Measurements from ENCODE around the gene IFNA1. TPM values are rescaled to one million over a fixed set of nuclear protein-coding genes. Genes with fewer than 3 reads are reported as not detected.

Gene IFNA1
- total RNA-seq, 1 experiment from 2014 or later: not detected

- Histone ChIP-seq H3K27me3 (no peaks in the 10 kb centered on the region), H3K36me3 (no peaks in the 10 kb centered on the region), H3K9me3 (replicated peaks) (no peaks in the 10 kb centered on the region), H3K4me3 (no peak overlapping the region), H3K27ac (no peak overlapping the region), H3K4me1 (no peaks in the 10 kb centered on the region)
- no peak for DNase-seq
Observed at GRCh38 chr9:21470126-21470525, 29.9 kb downstream of the IFNA1 start.

GRCh38 chr9:21473236-21473635 is 33.0 kb downstream of the IFNA1 start:
- H3K36me3 ChIP-seq: no peaks in the 10 kb centered on the region
- H3K27ac ChIP-seq: no peak overlapping the region
- H3K9me3 ChIP-seq (replicated peaks): no peaks in the 10 kb centered on the region
- H3K4me1 ChIP-seq: no peaks in the 10 kb centered on the region
- no peak for DNase-seq
- no peak overlapping the region for H3K4me3 ChIP-seq
- H3K27me3 ChIP-seq: no peaks in the 10 kb centered on the region

- H3K36me3 ChIP-seq: no peaks in the 10 kb centered on the region
- H3K4me1 ChIP-seq: no peaks in the 10 kb centered on the region
- H3K27ac ChIP-seq: no peak overlapping the region
- no peaks in the 10 kb centered on the region for H3K27me3 ChIP-seq
- no peak overlapping the region for H3K4me3 ChIP-seq
- no peaks in the 10 kb centered on the region for H3K9me3 ChIP-seq (replicated peaks)
- DNase-seq: no peak
Observed at GRCh38 chr9:21477466-21477865, 37.2 kb downstream of the IFNA1 start.

GRCh38 chr9:21479152-21479702 is 39.0 kb downstream of the IFNA1 start:
- Histone ChIP-seq H3K36me3 (no peaks in the 10 kb centered on the region), H3K27me3 (no peaks in the 10 kb centered on the region), H3K27ac (no peak overlapping the region), H3K4me1 (no peaks in the 10 kb centered on the region), H3K9me3 (replicated peaks) (no peaks in the 10 kb centered on the region), H3K4me3 (no peak overlapping the region)
- no peak for DNase-seq

GRCh38 chr9:21481470-21482056 is 41.3 kb downstream of the IFNA1 start:
- Histone ChIP-seq H3K4me1 (no peaks in the 10 kb centered on the region), H3K4me3 (no peak overlapping the region), H3K27ac (no peak overlapping the region), H3K27me3 (no peaks in the 10 kb centered on the region), H3K9me3 (replicated peaks) (no peaks in the 10 kb centered on the region), H3K36me3 (no peaks in the 10 kb centered on the region)
- no peak for DNase-seq

GRCh38 chr9:21482213-21482612 is 42.0 kb downstream of the IFNA1 start, which contains the start of gene IFNE:
IFNE (minus strand) TSS chr9:21482313; CDS start chr9:21481694, 619 bp downstream.
- no peaks in the 10 kb centered on the region for H3K36me3 ChIP-seq
- H3K4me3 ChIP-seq: no peak within 1 kb of the TSS
- no peaks in the 10 kb centered on the region for H3K9me3 ChIP-seq (replicated peaks)
- H3K27ac ChIP-seq: no peak within 1 kb of the TSS
- H3K4me1 ChIP-seq: no peaks in the 10 kb centered on the region
- H3K27me3 ChIP-seq: no peaks in the 10 kb centered on the region
- no peak for DNase-seq

Other genes with a start within 250 kb of the IFNA1 start
- gene IFNA7, start 238.2 kb upstream of the IFNA1 start, total RNA-seq (2014; rRNA removed; shearing (Covaris generic)): not detected in 2 replicates
- not detected in 2 replicates for gene IFNA10, start 233.3 kb upstream of the IFNA1 start, total RNA-seq (2014; rRNA removed; shearing (Covaris generic))
- not detected in 2 replicates for gene IFNA16, start 223.1 kb upstream of the IFNA1 start, total RNA-seq (2014; rRNA removed; shearing (Covaris generic))
- not detected in 2 replicates for gene IFNA17, start 212.2 kb upstream of the IFNA1 start, total RNA-seq (2014; rRNA removed; shearing (Covaris generic))
- not detected in 2 replicates for gene IFNA14, start 200.4 kb upstream of the IFNA1 start, total RNA-seq (2014; rRNA removed; shearing (Covaris generic))
- gene IFNA5, start 135.1 kb upstream of the IFNA1 start, total RNA-seq (2014; rRNA removed; shearing (Covaris generic)): not detected in 2 replicates
- gene KLHL9, start 105.0 kb upstream of the IFNA1 start, total RNA-seq (2014; rRNA removed; shearing (Covaris generic)): 22.6 and 25.5 TPM in 2 replicates
- not detected in 2 replicates for gene IFNA6, start 89.6 kb upstream of the IFNA1 start, total RNA-seq (2014; rRNA removed; shearing (Covaris generic))
- gene IFNA13, start 72.4 kb upstream of the IFNA1 start, total RNA-seq (2014; rRNA removed; shearing (Covaris generic)): not detected in 2 replicates
- not detected in 2 replicates for gene IFNA2, start 55.0 kb upstream of the IFNA1 start, total RNA-seq (2014; rRNA removed; shearing (Covaris generic))
- gene IFNA8, start 31.3 kb upstream of the IFNA1 start, total RNA-seq (2014; rRNA removed; shearing (Covaris generic)): not detected in 2 replicates
- not detected in 2 replicates for gene IFNE, start 41.9 kb downstream of the IFNA1 start, total RNA-seq (2014; rRNA removed; shearing (Covaris generic))